Fibroblast of skin of back (primary cell): Measurements from ENCODE around the gene VWA8. TPM values are rescaled to one million over a fixed set of nuclear protein-coding genes. Genes with fewer than 3 reads are reported as not detected.

ENCODE experiments used
- DNase-seq: peaks from one replicate; pipeline ENCODE4 v3.0.0-alpha.2; 2013
- polyA plus RNA-seq, 2 experiments: library from polyadenylated mRNA; unstranded; fragments of 120-200 nt; gene quantifications; one replicate each; pipeline ENCODE4 v1.2.1, GENCODE V29; 2013; ENCODE audit not compliant: insufficient read length in 2 of 2

The VWA8 gene
- 4.4 TPM for polyA plus RNA-seq (2013, experiment 1 of 2; ENCODE audit: insufficient read length)
- polyA plus RNA-seq (2013, experiment 2 of 2; ENCODE audit: insufficient read length) = 5.5 TPM

GRCh38 chr13:41960637-41961465 is at the start of gene VWA8:
VWA8 (minus strand) TSS chr13:41961109; CDS start chr13:41961015, 94 bp downstream.
- peak; percentile 81 for DNase-seq

- no peak for DNase-seq
Observed at GRCh38 chr13:42009057-42009456, 48.1 kb upstream of the VWA8 start.

- DNase-seq = peak; percentile 55
Observed at GRCh38 chr13:42007844-42008243, 46.9 kb upstream of the VWA8 start.

- DNase-seq = no peak
Observed at GRCh38 chr13:42002066-42002465, 41.2 kb upstream of the VWA8 start.

- DNase-seq = peak; percentile 62
Observed at GRCh38 chr13:42001580-42001979, 40.7 kb upstream of the VWA8 start.

GRCh38 chr13:42000846-42001245 is 39.9 kb upstream of the VWA8 start:
- peak; percentile 18 for DNase-seq

GRCh38 chr13:41997396-41997795 is 36.5 kb upstream of the VWA8 start:
- DNase-seq = no peak

GRCh38 chr13:41995946-41996345 is 35.0 kb upstream of the VWA8 start:
- DNase-seq = no peak

- DNase-seq = no peak
Observed at GRCh38 chr13:41995336-41995735, 34.4 kb upstream of the VWA8 start.

GRCh38 chr13:41994696-41995095 is 33.8 kb upstream of the VWA8 start:
- no peak for DNase-seq

- no peak for DNase-seq
Observed at GRCh38 chr13:41991936-41992335, 31.0 kb upstream of the VWA8 start.

GRCh38 chr13:41988244-41988643 is 27.3 kb upstream of the VWA8 start:
- no peak for DNase-seq

GRCh38 chr13:41985788-41986508 is 25.0 kb upstream of the VWA8 start:
- DNase-seq = peak; percentile 60

GRCh38 chr13:41981951-41982715 is 21.2 kb upstream of the VWA8 start:
- DNase-seq = no peak

GRCh38 chr13:41978007-41978406 is 17.1 kb upstream of the VWA8 start:
- no peak for DNase-seq

GRCh38 chr13:41976476-41976875 is 15.6 kb upstream of the VWA8 start:
- no peak for DNase-seq

GRCh38 chr13:41974262-41974900 is 13.5 kb upstream of the VWA8 start:
- DNase-seq = no peak

- DNase-seq = no peak
Observed at GRCh38 chr13:41973247-41973741, 12.4 kb upstream of the VWA8 start.

GRCh38 chr13:41971848-41972247 is 10.9 kb upstream of the VWA8 start:
- DNase-seq = no peak

GRCh38 chr13:41970918-41971317 is 10.0 kb upstream of the VWA8 start:
- no peak for DNase-seq

GRCh38 chr13:41970022-41970421 is 9.1 kb upstream of the VWA8 start:
- no peak for DNase-seq

GRCh38 chr13:41969072-41969471 is 8.2 kb upstream of the VWA8 start:
- no peak for DNase-seq
